HG03139 (cell line): ENCODE results near the gene GPR27.

Experiments used
- ATAC-seq: cut with Tn5 transposase; IDR thresholded peaks from one replicate; pipeline ENCODE4 v1.9.1; 2021; ENCODE audit not compliant: unreplicated experiment

Gene GPR27, protein sequence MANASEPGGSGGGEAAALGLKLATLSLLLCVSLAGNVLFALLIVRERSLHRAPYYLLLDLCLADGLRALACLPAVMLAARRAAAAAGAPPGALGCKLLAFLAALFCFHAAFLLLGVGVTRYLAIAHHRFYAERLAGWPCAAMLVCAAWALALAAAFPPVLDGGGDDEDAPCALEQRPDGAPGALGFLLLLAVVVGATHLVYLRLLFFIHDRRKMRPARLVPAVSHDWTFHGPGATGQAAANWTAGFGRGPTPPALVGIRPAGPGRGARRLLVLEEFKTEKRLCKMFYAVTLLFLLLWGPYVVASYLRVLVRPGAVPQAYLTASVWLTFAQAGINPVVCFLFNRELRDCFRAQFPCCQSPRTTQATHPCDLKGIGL

GRCh38 chr3:71753701-71754609, at the start of gene GPR27:
TSS of gene GPR27 (plus strand) at chr3:71753855. CDS start at chr3:71754050, 195 bp downstream.
- no peak for ATAC-seq

- ATAC-seq: no peak
Observed at GRCh38 chr3:71704915-71705314, 48.7 kb upstream of the GPR27 start.

DNA sequence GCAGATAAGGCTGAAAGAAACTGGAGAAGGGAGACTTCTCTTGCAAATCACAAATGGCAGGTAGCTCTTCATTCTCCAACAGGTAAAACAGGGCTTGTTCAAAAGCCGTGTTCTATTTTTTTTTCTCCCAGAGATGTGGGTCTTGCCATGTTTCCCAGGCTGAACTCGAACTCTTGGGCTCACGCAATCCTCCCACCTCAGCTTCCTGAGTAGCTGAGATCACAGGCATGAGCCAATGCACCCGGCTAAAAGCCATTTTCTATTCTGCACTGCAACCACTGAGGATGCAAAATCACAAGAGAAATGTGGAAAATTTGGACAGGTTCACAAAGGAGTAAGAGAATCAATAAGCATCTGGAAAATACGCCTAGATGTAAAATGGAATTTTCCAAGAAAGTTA, 48.0 kb upstream of the GPR27 start:
- ATAC-seq: no peak

GRCh38 chr3:71707595-71707994, 46.1 kb upstream of the GPR27 start:
- no peak for ATAC-seq

DNA sequence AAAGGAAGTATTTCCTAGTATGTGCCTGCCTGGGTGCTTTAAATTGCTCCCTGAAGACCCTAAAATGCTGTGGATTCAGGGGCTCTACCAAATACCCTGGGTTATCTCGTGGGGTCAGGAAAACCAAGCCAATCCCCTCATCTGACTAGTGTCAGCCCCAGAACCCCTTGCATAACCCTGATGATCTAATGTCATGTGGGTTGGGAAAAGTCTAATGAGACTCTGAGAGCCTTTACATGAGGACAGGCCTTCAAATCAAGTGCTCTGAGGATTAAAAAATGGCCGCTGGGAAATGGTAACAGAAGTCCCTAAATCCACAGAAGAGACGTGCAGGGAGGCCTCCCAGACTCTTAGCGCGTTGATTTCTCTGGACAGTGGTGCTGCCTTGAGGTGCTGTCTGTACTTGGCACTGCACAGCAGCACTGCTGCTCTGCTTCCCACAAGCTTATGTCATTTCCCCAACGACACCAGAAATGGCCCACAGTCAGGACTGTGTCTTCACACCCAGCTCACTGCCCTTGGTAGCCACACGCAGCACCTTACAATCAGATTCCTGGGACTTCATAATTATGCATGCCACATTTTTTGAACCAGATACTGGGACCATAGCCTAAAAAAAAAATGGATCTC, 45.1 kb upstream of the GPR27 start:
- no peak for ATAC-seq

DNA sequence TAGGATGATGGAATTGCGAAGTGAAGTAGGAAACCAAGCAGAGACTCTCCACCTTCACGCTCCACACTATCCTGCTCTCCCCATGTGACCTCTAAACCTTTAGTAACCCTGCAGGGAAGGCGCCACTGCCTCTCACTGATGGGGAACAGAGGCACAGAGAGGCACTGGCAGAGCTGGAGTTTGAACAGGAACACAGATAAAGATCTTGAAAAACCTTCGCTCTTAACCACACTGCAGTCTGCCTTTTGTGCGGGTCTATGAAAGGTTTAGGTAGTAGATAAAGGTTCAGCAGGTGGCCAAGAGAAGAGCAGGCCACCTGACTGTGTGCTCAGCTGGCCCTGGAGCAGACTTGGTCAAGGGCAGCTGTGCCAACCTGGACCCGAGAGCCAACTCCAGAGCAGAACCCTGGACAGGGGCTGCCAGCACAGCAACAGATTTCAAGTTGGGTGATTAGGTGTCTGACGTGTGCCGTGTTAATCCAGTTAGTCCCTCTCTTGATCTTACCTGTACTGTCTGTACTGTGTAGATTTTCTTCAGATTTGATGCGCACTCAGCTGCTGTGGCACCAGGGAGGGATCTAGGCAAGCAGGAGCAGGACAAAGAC, 43.6 kb upstream of the GPR27 start:
- ATAC-seq: no peak

GRCh38 chr3:71710906-71711494, 42.7 kb upstream of the GPR27 start:
- ATAC-seq: no peak

DNA sequence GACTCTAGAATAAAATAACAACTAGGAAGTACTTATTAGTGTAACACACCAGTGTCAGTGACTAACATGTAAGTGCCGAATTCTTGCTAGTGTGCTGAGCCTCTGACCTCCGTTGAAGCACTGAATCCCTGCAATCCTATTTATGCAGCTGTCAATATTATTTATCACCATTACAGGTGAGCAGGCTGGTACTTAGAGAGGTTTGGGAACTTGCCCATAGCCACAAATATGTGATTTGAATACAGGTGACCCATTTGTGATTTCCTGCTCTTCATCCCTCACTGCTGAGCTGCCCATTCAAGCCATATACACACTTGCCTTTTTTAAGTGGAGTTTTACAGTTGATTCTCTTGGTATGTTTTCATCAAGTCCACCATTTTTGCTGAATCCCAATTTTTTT, 40.6 kb upstream of the GPR27 start:
- no peak for ATAC-seq

DNA sequence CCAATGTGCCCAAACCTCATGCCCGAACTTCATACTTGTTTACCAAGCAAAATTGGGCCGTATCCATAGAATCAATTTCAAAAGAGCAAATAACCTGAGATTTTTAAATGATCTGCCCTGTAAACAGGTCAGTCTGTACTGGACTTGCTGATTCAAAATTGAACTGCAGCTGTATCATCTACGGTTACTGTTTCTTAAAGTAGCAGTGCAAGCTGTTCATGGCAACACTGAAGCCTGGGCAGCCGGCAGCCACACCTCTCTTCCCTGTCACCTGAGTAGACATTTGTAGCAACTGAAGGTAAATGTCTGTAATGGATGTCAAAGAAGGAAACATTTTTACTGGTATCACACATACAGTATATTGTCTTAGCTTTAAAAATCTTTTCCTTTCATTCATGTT, 39.1 kb upstream of the GPR27 start:
- no peak for ATAC-seq

DNA sequence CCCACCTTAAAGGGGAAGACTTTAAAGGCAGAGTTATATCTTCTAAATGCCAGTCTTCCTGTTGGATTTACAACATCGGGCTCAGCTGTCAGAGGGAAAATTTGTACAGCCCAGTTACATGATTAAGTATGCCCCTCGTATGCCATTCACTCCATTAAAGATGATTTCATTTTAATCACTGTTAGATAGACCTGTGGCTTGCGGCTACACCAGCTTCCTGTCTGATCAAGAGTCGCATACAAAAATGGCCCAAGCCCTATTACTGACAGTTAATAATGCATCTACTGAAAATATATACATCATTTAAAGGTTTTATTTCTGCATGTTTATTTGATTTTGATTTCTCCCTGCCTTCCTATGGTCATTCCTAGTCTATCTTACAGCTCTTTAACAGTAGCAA, 35.6 kb upstream of the GPR27 start:
- no peak for ATAC-seq

- no peak for ATAC-seq
Observed at GRCh38 chr3:71721002-71721401, 32.7 kb upstream of the GPR27 start.

- ATAC-seq: no peak
Observed at GRCh38 chr3:71721651-71722157, 32.0 kb upstream of the GPR27 start.

GRCh38 chr3:71722693-71723092, 31.0 kb upstream of the GPR27 start:
- no peak for ATAC-seq

GRCh38 chr3:71723452-71724170, 30.0 kb upstream of the GPR27 start:
- no peak for ATAC-seq

DNA sequence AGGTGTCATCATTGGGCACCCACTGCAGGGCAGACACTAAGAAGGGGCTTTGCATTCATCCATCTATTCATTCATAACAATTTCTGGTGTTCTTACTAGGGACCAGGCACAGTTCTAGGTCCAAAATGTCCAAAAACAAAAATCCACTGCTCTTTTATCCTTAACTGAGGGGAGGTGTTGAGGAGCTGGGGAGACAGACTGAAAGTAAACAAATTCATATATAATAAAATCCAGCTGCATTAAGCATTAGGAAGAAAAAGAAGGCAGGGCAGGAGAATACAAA, 29.5 kb upstream of the GPR27 start:
- no peak for ATAC-seq

GRCh38 chr3:71724584-71725270, 28.9 kb upstream of the GPR27 start:
- peak; percentile 33 for ATAC-seq

DNA sequence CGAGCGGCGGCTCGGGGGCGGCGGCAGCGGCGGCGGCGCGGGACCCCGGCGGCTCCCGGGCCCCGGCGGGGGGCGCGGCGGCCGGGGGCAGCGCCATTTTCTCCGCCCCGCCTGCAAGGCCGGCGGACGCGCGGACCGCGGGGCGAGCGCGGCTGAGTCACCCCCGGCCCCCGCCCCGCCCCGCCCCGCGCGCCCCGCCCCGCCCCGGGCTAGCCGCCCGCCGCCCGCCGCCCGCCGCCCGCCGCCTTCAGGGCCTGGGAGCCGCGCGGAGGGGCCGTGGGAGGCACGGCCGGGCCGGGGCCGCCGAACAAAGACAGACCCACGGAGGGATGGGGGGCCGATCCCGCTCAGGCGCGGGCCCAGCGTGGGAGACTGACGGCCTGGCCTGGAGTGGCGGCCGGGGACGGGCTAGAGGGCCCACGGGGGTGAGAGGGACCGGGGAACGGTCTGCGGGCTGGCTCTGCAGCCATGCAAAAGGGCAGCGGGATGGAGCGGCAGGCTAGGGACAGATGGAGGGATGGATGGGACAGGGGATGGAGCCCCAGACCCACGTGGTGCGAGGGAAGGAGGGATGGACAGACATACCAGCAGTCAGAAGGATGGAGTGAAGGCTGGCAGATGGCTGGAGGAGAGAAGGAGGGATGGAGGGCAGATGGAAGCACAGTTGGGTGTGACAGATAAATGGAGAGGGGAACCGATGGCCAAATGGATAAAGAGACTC, 28.2 kb upstream of the GPR27 start, which contains the start of gene EIF4E3:
TSS of gene EIF4E3 (minus strand) at position 132 of the 721 bp plus-strand sequence. CDS start at position 97, 35 bp downstream.
- peak; percentile 41 for ATAC-seq

GRCh38 chr3:71726146-71726545, 27.5 kb upstream of the GPR27 start:
- no peak for ATAC-seq
